A549 treated with dexamethasone at 1 μM for 4 hours (cell line): Measurements from ENCODE around the gene MUC4. TPM values are rescaled to one million over a fixed set of nuclear protein-coding genes. Genes with fewer than 3 reads are reported as not detected.

Experiments
- total RNA-seq: library from RNA; stranded (reverse); fragments of 200-300 nt; extraction: Qiagen RNA extraction; gene quantifications from 5 replicates; pipeline ENCODE4 v1.2.3, GENCODE V29; 2022

The MUC4 gene
- total RNA-seq, result 0.02 to 0.08 TPM (median 0.05 TPM) in 4 of 5 replicates, not detected in the other

GRCh38 chr3:195811756-195812155 is at the start of gene MUC4:
Gene MUC4, minus strand, starts transcription at chr3:195811929. Its CDS starts 112 bp downstream, at chr3:195811817.

DNA sequence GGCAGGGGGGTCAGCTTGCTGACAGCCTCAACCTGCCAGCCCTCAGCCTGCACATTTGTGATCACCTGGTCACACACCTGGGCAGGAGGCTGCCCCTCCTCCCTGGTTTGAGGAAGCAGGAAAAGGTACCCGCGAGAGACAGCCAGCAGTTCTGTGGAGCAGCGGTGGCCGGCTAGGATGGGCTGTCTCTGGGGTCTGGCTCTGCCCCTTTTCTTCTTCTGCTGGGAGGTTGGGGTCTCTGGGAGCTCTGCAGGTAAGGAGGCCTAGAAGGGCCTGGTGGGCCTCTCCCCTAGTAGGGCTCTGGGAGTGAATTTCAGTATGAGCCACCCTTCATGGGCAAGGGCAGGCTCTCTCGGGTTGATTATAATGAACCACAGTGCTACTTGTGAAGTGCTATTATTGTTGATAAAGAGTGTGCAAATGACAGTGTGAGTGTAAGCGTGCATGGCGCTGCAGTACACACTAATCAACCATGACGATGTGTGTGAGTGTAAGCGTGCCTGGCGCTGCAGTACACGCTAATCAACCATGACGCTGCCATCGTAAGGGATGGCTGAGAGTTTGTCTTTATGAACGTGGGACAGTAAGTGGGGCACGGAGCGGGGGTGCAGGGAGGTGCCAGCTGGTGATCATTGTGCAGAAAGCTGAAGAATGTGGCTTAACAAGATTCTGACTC is 90.8 kb downstream of the MUC4 start, which contains the start of gene MUC20:
TSS of gene MUC20 (plus strand) at position 148 of the 676 bp plus-strand sequence. CDS start at position 178, 30 bp downstream.

Other genes starting within 250 kb of the MUC4 start
- gene APOD, start 228.0 kb downstream of the MUC4 start, total RNA-seq, result 1.2 to 2.2 TPM (median 1.6 TPM) in 5 replicates
- 0.08 to 1.2 TPM (median 0.74 TPM) in 5 replicates for gene MUC20, start 91.0 kb downstream of the MUC4 start, total RNA-seq
- gene TNK2, start 96.6 kb upstream of the MUC4 start, total RNA-seq, result 20.8 to 33.3 TPM (median 30.1 TPM) in 5 replicates